Naive thymus-derived CD8-positive, alpha-beta T cell (primary cell): ENCODE data around the gene VPS25. TPM values are rescaled to one million over a fixed set of nuclear protein-coding genes. Genes with fewer than 3 reads are reported as not detected.

ENCODE experiments used
- microRNA-seq: library from miRNA; unstranded; fragments of <30 nt; microRNA quantifications from one replicate; pipeline ENCODE4 v1.2.0, GENCODE V29; 2022; ENCODE audit warnings: borderline microRNAs expressed
- polyA plus RNA-seq, 3 donors: library from polyadenylated mRNA; unstranded; fragments of 300-500 nt; fragmentation: Illumina TruSeq; gene quantifications; one replicate each; pipeline ENCODE4 v1.2.3, GENCODE V29; 2021
- total RNA-seq, 8 experiments: library from RNA in 2 of 8; stranded (reverse) in 2 of 8; gene quantifications; one replicate each; pipeline ENCODE4 v1.2.3 and lab custom pipeline; 2021 to 2026

The VPS25 gene
- total and polyA plus RNA-seq, 5 experiments from 2014 or later = 43.9 to 64.5 (median 55.2) TPM

Small RNAs within 50 kb of the gene (microRNA-seq; reads per million reads assigned to microRNA genes)
- not detected for gene MIR6781

Other genes with a start within 250 kb of the VPS25 start
- gene NAGLU, start 237.2 kb upstream of the VPS25 start, total RNA-seq = 10 to 100 TPM; 26.4 to 28.5 TPM
- 10 to 100 TPM in 2 of 3 donors, 1 to 10 TPM in 1; 8.0 to 16.2 (median 13.4) TPM for gene NAGLU, start 237.2 kb upstream of the VPS25 start, polyA plus RNA-seq
- 1 to 10 TPM; 1.4 to 2.1 TPM for gene HSD17B1, start 220.5 kb upstream of the VPS25 start, total RNA-seq
- under 1 TPM; 0.18 to 0.98 (median 0.24) TPM for gene HSD17B1, start 220.5 kb upstream of the VPS25 start, polyA plus RNA-seq
- gene COASY, start 211.3 kb upstream of the VPS25 start, total RNA-seq = 10 to 100 TPM; 67.0 to 72.3 TPM
- 10 to 100 TPM; 48.3 to 67.9 (median 65.5) TPM for gene COASY, start 211.3 kb upstream of the VPS25 start, polyA plus RNA-seq
- 10 to 100 TPM; 58.2 to 67.8 TPM for gene MLX, start 206.3 kb upstream of the VPS25 start, total RNA-seq
- 10 to 100 TPM; 24.6 to 47.1 (median 25.0) TPM for gene MLX, start 206.3 kb upstream of the VPS25 start, polyA plus RNA-seq
- gene PSMC3IP, start 195.7 kb upstream of the VPS25 start, total RNA-seq = 1 to 10 TPM; 3.3 to 4.6 TPM
- gene PSMC3IP, start 195.7 kb upstream of the VPS25 start, polyA plus RNA-seq = 1 to 10 TPM in 1 of 3 donors, under 1 TPM in 2; 0.69 to 1.1 (median 0.71) TPM
- gene RETREG3, start 164.1 kb upstream of the VPS25 start, total RNA-seq = 100 to 1,000 TPM; 139 to 147 TPM
- gene RETREG3, start 164.1 kb upstream of the VPS25 start, polyA plus RNA-seq = 100 to 1,000 TPM; 119 to 131 (median 122) TPM
- gene TUBG1, start 163.8 kb upstream of the VPS25 start, total RNA-seq = 10 to 100 TPM; 12.7 to 16.3 TPM
- gene TUBG1, start 163.8 kb upstream of the VPS25 start, polyA plus RNA-seq = 10 to 100 TPM in 1 of 3 donors, 1 to 10 TPM in 2; 6.7 to 10.3 (median 7.8) TPM
- gene TUBG2, start 114.2 kb upstream of the VPS25 start, total RNA-seq = 10 to 100 TPM; 18.1 to 22.1 TPM
- 1 to 10 TPM; 4.9 to 6.9 (median 6.0) TPM for gene TUBG2, start 114.2 kb upstream of the VPS25 start, polyA plus RNA-seq
- not detected for gene PLEKHH3, start 96.5 kb upstream of the VPS25 start, total RNA-seq
- gene PLEKHH3, start 96.5 kb upstream of the VPS25 start, polyA plus RNA-seq = not detected
- gene CCR10, start 91.6 kb upstream of the VPS25 start, total RNA-seq = 1 to 10 TPM; 1.3 to 1.7 TPM
- gene CCR10, start 91.6 kb upstream of the VPS25 start, polyA plus RNA-seq = 1 to 10 TPM in 1 of 3 donors, under 1 TPM in 2; 0.68 to 1.8 (median 0.75) TPM
- 1 to 10 TPM; 2.7 to 3.0 TPM for gene CNTNAP1, start 90.9 kb upstream of the VPS25 start, total RNA-seq
- gene CNTNAP1, start 90.9 kb upstream of the VPS25 start, polyA plus RNA-seq = under 1 TPM in 1 of 3 donors, not detected in 2; 0.05 TPM
- gene EZH1, start 28.4 kb upstream of the VPS25 start, total RNA-seq = 100 to 1,000 TPM; 186 to 197 TPM
- 10 to 100 TPM; 30.6 to 44.6 (median 32.0) TPM for gene EZH1, start 28.4 kb upstream of the VPS25 start, polyA plus RNA-seq
- not detected for gene RAMP2, start 12.2 kb upstream of the VPS25 start, total RNA-seq
- not detected for gene RAMP2, start 12.2 kb upstream of the VPS25 start, polyA plus RNA-seq
- gene WNK4, start 7.2 kb downstream of the VPS25 start, total RNA-seq = under 1 TPM; 0.27 to 0.62 TPM
- under 1 TPM in 1 of 3 donors, not detected in 2; 0.09 TPM for gene WNK4, start 7.2 kb downstream of the VPS25 start, polyA plus RNA-seq
- 10 to 100 TPM; 26.7 to 27.0 TPM for gene COA3, start 25.3 kb downstream of the VPS25 start, total RNA-seq
- gene COA3, start 25.3 kb downstream of the VPS25 start, polyA plus RNA-seq = 100 to 1,000 TPM; 106 to 119 (median 118) TPM
- gene CNTD1, start 25.4 kb downstream of the VPS25 start, total RNA-seq = not detected
- gene CNTD1, start 25.4 kb downstream of the VPS25 start, polyA plus RNA-seq = under 1 TPM; 0.12 to 0.52 (median 0.24) TPM
- gene BECN1, start 50.8 kb downstream of the VPS25 start, total RNA-seq = 100 to 1,000 TPM; 103 to 109 TPM
- 100 to 1,000 TPM; 106 to 124 (median 123) TPM for gene BECN1, start 50.8 kb downstream of the VPS25 start, polyA plus RNA-seq
- 10 to 100 TPM; 65.3 to 67.3 TPM for gene PSME3, start 59.9 kb downstream of the VPS25 start, total RNA-seq
- gene PSME3, start 59.9 kb downstream of the VPS25 start, polyA plus RNA-seq = 100 to 1,000 TPM; 117 to 123 (median 120) TPM
- 1 to 10 TPM; 4.0 to 4.2 TPM for gene AOC2, start 71.1 kb downstream of the VPS25 start, total RNA-seq
- under 1 TPM; 0.06 to 0.63 (median 0.12) TPM for gene AOC2, start 71.1 kb downstream of the VPS25 start, polyA plus RNA-seq
- gene AOC3, start 77.8 kb downstream of the VPS25 start, total RNA-seq = 1 to 10 TPM; 1.6 TPM
- under 1 TPM in 1 of 3 donors, not detected in 2; 0.13 TPM for gene AOC3, start 77.8 kb downstream of the VPS25 start, polyA plus RNA-seq
- not detected for gene G6PC1, start 127.3 kb downstream of the VPS25 start, total RNA-seq
- gene G6PC1, start 127.3 kb downstream of the VPS25 start, polyA plus RNA-seq = not detected
- gene AARSD1, start 191.0 kb downstream of the VPS25 start, total RNA-seq = 10 to 100 TPM; 60.3 to 70.4 TPM
- 10 to 100 TPM; 40.5 to 56.2 (median 45.2) TPM for gene AARSD1, start 191.0 kb downstream of the VPS25 start, polyA plus RNA-seq
- under 1 TPM; 0.38 to 0.49 TPM for gene PTGES3L, start 206.6 kb downstream of the VPS25 start, total RNA-seq
- under 1 TPM in 2 of 3 donors, not detected in 1; 0.30 to 0.51 TPM for gene PTGES3L, start 206.6 kb downstream of the VPS25 start, polyA plus RNA-seq
- gene RUNDC1, start 207.1 kb downstream of the VPS25 start, total RNA-seq = 10 to 100 TPM; 18.6 to 18.8 TPM
- 10 to 100 TPM; 11.8 to 15.9 (median 14.6) TPM for gene RUNDC1, start 207.1 kb downstream of the VPS25 start, polyA plus RNA-seq
- 1,000 to 10,000 TPM; 1,609 to 1,640 TPM for gene RPL27, start 225.0 kb downstream of the VPS25 start, total RNA-seq
- gene RPL27, start 225.0 kb downstream of the VPS25 start, polyA plus RNA-seq = 1,000 to 10,000 TPM; 2,416 to 2,846 (median 2,434) TPM
- gene IFI35, start 233.3 kb downstream of the VPS25 start, total RNA-seq = 10 to 100 TPM; 35.7 to 39.1 TPM
- gene IFI35, start 233.3 kb downstream of the VPS25 start, polyA plus RNA-seq = 10 to 100 TPM; 44.8 to 49.8 (median 47.2) TPM
- gene VAT1, start 248.9 kb downstream of the VPS25 start, total RNA-seq = 10 to 100 TPM; 36.7 to 42.2 TPM
- 10 to 100 TPM; 24.7 to 33.9 (median 28.2) TPM for gene VAT1, start 248.9 kb downstream of the VPS25 start, polyA plus RNA-seq